ENCODE measurements around the gene MYO1B. TPM values are rescaled to one million over a fixed set of nuclear protein-coding genes. Genes with fewer than 3 reads are reported as not detected.

MYO1B gene
- total and polyA plus RNA-seq, 2 of the 8 experiments (the other 6 are each of a cell fraction or from before 2014, with no cell fraction given): 15.5 to 61.2 TPM

- TF ChIP-seq CHD7 (IDR thresholded peaks at IDR 0.05; ENCODE audit: insufficient replicate concordance, low read length): no peak
- no peak for TF ChIP-seq JUN (IDR thresholded peaks at IDR 0.05; ENCODE audit: low read depth, low read length)
- no peak for TF ChIP-seq RAD21 (IDR thresholded peaks at IDR 0.05 in 1 of 2, conservative IDR thresholded peaks at IDR 0.05 in 1 of 2; ENCODE audit: low read depth in 2 of 2, low read length in 2 of 2)
- TF ChIP-seq RFX5 (IDR thresholded peaks at IDR 0.05; ENCODE audit: borderline replicate concordance, low read depth, low read length): no peak
- TF ChIP-seq SIN3A (conservative IDR thresholded peaks at IDR 0.05 in 1 of 2, IDR thresholded peaks at IDR 0.05 in 1 of 2; ENCODE audit: low read depth in 1 of 2, low read length in 2 of 2): no peak
- no peak for TF ChIP-seq CHD2 (IDR thresholded peaks at IDR 0.05; ENCODE audit: low read length)
- TF ChIP-seq E2F6 (IDR thresholded peaks at IDR 0.05): no peak
- no peak for TF ChIP-seq CEBPB (IDR thresholded peaks at IDR 0.05; ENCODE audit: low read depth, low read length)
These were observed 176.7 kb downstream of the MYO1B start (continued) for GRCh38 chr2:191421950-191422349.

Measured in H1 (cell line).